GM23338 (cell line): ENCODE results near the gene C5orf22. TPM values are rescaled to one million over a fixed set of nuclear protein-coding genes. Genes with fewer than 3 reads are reported as not detected.

Experiments used
- ATAC-seq: fragments of 200-7000 bp; cut with Tn5 transposase; 3 replicates; pipeline ENCODE4 v1.9.1; 2020
- DNase-seq: peaks from one replicate; pipeline ENCODE4 v3.0.0-alpha.2; 2015; ENCODE audit warnings: low spot score
- H2AFZ ChIP-seq: fragments of 200-600 bp; sonication (generic); 2 replicates; pipeline ENCODE4 v1.8.0; 2016; ENCODE audit warnings: antibody characterized with exemption, mild to moderate bottlenecking, moderate library complexity
- H3F3A ChIP-seq: fragments of 200-600 bp; sonication (generic); replicated peaks from 2 replicates; pipeline ENCODE4 v1.8.0; 2017; ENCODE audit warnings: antibody characterized with exemption, mixed run types, low read depth
- H3K27ac ChIP-seq: fragments of 200-600 bp; sonication (generic); 2 replicates; pipeline ENCODE4 v1.6.1; 2016; ENCODE audit warnings: low read depth
- H3K27me3 ChIP-seq: fragments of 200-600 bp; sonication (generic); 2 replicates; pipeline ENCODE4 v1.8.0; 2016; ENCODE audit warnings: mild to moderate bottlenecking, mixed run types, moderate library complexity; ENCODE audit not compliant: insufficient read depth
- H3K36me3 ChIP-seq: fragments of 200-600 bp; sonication (generic); 2 replicates; pipeline ENCODE4 v1.8.0; 2016; ENCODE audit warnings: mild to moderate bottlenecking; ENCODE audit not compliant: insufficient read depth
- H3K4me1 ChIP-seq: fragments of 200-600 bp; sonication (generic); 2 replicates; pipeline ENCODE4 v1.8.0; 2016; ENCODE audit warnings: mild to moderate bottlenecking, moderate library complexity; ENCODE audit not compliant: insufficient read depth
- H3K4me2 ChIP-seq: fragments of 200-600 bp; sonication (generic); 2 replicates; pipeline ENCODE4 v1.7.1; 2017; ENCODE audit warnings: mixed run types
- H3K4me3 ChIP-seq: fragments of 200-600 bp; sonication (generic); 2 replicates; pipeline ENCODE4 v1.6.1; 2016; ENCODE audit warnings: mixed run types
- H3K79me2 ChIP-seq: fragments of 200-600 bp; sonication (generic); replicated peaks from 2 replicates; pipeline ENCODE4 v1.8.0; 2017; ENCODE audit warnings: mild to moderate bottlenecking; ENCODE audit not compliant: insufficient read depth
- H3K9me2 ChIP-seq: fragments of 200-600 bp; sonication (generic); 2 replicates; pipeline ENCODE4 v1.8.0; 2017; ENCODE audit not compliant: insufficient read depth
- H4K20me1 ChIP-seq: fragments of 200-600 bp; sonication (generic); replicated peaks from 2 replicates; pipeline ENCODE4 v1.8.0; 2017; ENCODE audit warnings: mild to moderate bottlenecking; ENCODE audit not compliant: insufficient read depth
- H3K27ac Mint-ChIP-seq: 2 replicates; pipeline ENCODE4 v1.8.0; 2020; ENCODE audit warnings: inconsistent platforms, mild to moderate bottlenecking, moderate library complexity, mixed read lengths
- H3K27me3 Mint-ChIP-seq: 3 replicates; pipeline ENCODE4 v1.8.0; 2022; ENCODE audit warnings: low read depth, mild to moderate bottlenecking, moderate library complexity, mixed read lengths, inconsistent platforms; ENCODE audit not compliant: insufficient read depth, poor library complexity
- H3K36me3 Mint-ChIP-seq: 3 replicates; pipeline ENCODE4 v1.8.0; 2021; ENCODE audit warnings: low read depth, mild to moderate bottlenecking, inconsistent platforms, moderate library complexity, mixed read lengths
- H3K4me1 Mint-ChIP-seq: 3 replicates; pipeline ENCODE4 v1.8.0; 2020; ENCODE audit warnings: mild to moderate bottlenecking, inconsistent platforms, mixed read lengths
- H3K4me3 Mint-ChIP-seq: 3 replicates; pipeline ENCODE4 v1.8.0; 2021; ENCODE audit warnings: moderate library complexity, mild to moderate bottlenecking, inconsistent platforms, mixed read lengths
- H3K9me3 Mint-ChIP-seq: 3 replicates; pipeline ENCODE4 v1.8.0; 2020; ENCODE audit warnings: moderate library complexity, mild to moderate bottlenecking, inconsistent platforms, mixed read lengths
- CREB1 ChIP-seq: fragments of 250-450 bp; sonication (Bioruptor Pico); IDR thresholded peaks from 2 replicates; pipeline ENCODE4 v1.5.0; 2020; ENCODE audit warnings: low read depth, mild to moderate bottlenecking, moderate library complexity
- CTCF ChIP-seq, 2 experiments: fragments of 200-600 bp in 1 of 2; sonication (generic) in 1 of 2; conservative IDR thresholded peaks; 2 replicates each; pipeline versions ENCODE4 v1.5.1 to v1.6.1; 2016 to 2017; ENCODE audit warnings: antibody characterized with exemption in 2 of 2, low read depth in 2 of 2, mild to moderate bottlenecking in 2 of 2, moderate library complexity in 1 of 2
- ETS1 ChIP-seq: IDR thresholded peaks from 2 replicates; pipeline ENCODE4 v1.6.1; 2016; ENCODE audit warnings: antibody characterized with exemption
- EZH2 ChIP-seq: fragments of 200-600 bp; sonication (generic); IDR thresholded peaks from one replicate; pipeline ENCODE4 v1.8.0; 2017; ENCODE audit warnings: antibody characterized with exemption, mild to moderate bottlenecking, low read depth; ENCODE audit not compliant: unreplicated experiment
- EZH2phosphoT487 ChIP-seq: fragments of 200-600 bp; sonication (generic); IDR thresholded peaks from one replicate; pipeline ENCODE4 v1.8.1; 2018; ENCODE audit warnings: antibody characterized with exemption; ENCODE audit not compliant: unreplicated experiment
- JUNB ChIP-seq: IDR thresholded peaks from one replicate; pipeline ENCODE4 v1.6.1; 2016; ENCODE audit warnings: antibody characterized with exemption; ENCODE audit not compliant: unreplicated experiment
- NANOG ChIP-seq: IDR thresholded peaks from 2 replicates; pipeline ENCODE4 v1.6.1; 2016; ENCODE audit warnings: antibody characterized with exemption, borderline replicate concordance
- POLR2AphosphoS5 ChIP-seq: IDR thresholded peaks from 2 replicates; pipeline ENCODE4 v1.6.1; 2016; ENCODE audit warnings: antibody characterized with exemption, low read depth
- REST ChIP-seq: IDR thresholded peaks from one replicate; pipeline ENCODE4 v1.6.1; 2018; ENCODE audit warnings: antibody characterized with exemption; ENCODE audit not compliant: unreplicated experiment
- STAT1 ChIP-seq: IDR thresholded peaks from one replicate; pipeline ENCODE4 v1.6.1; 2016; ENCODE audit warnings: antibody characterized with exemption; ENCODE audit not compliant: unreplicated experiment
- ZNF114 ChIP-seq: fragments of 250-450 bp; sonication (Bioruptor Pico); IDR thresholded peaks from 2 replicates; pipeline ENCODE4 v1.5.0; 2020; ENCODE audit warnings: mild to moderate bottlenecking, moderate library complexity
- ZNF331 ChIP-seq: fragments of 250-450 bp; sonication (Bioruptor Pico); IDR thresholded peaks from 2 replicates; pipeline ENCODE4 v1.5.0; 2020; ENCODE audit warnings: low read depth, mild to moderate bottlenecking, moderate library complexity
- ZNF462 ChIP-seq: fragments of 250-450 bp; sonication (Bioruptor Pico); IDR thresholded peaks from 2 replicates; pipeline ENCODE4 v1.5.0; 2020; ENCODE audit warnings: mild to moderate bottlenecking, moderate library complexity
- polyA plus RNA-seq: library from polyadenylated mRNA; unstranded; fragments of >200 nt; fragmentation: Nextera tagmentation; extraction: Ambion mirVana; gene quantifications from 2 replicates; pipeline ENCODE4 v1.2.1, GENCODE V29; 2016
- total RNA-seq: library from RNA; depleted of rRNA; stranded (reverse); fragments of >200 nt; shearing (Covaris generic); gene quantifications from 2 replicates; pipeline ENCODE4 v1.2.3, GENCODE V29; 2014

The C5orf22 gene
- total and polyA plus RNA-seq, 2 experiments from 2014 or later: 13.6 to 30.9 TPM

GRCh38 chr5:31486441-31486840, 45.7 kb upstream of the C5orf22 start:
- Mint-ChIP-seq H3K9me3 (no peaks in the 10 kb centered on the region), H3K27ac (no peak overlapping the region), H3K4me1 (peaks cover 12% of the 10 kb centered on the region; the same call in 1 of the 3 replicates), H3K36me3 (peaks cover 54% of the 10 kb centered on the region), H3K4me3 (no peak overlapping the region), H3K27me3 (no peaks in the 10 kb centered on the region)
- H3K36me3 ChIP-seq: peaks cover 4% of the 10 kb centered on the region; the same call in 1 of the 2 replicates
- no peaks in the 10 kb centered on the region for H4K20me1 ChIP-seq
- no peak overlapping the region for H3K4me2 ChIP-seq
- no peaks in the 10 kb centered on the region for H3F3A ChIP-seq
- ATAC-seq (no peak), DNase-seq (no peak)
- TF ChIP-seq CTCF (conservative IDR thresholded peaks at IDR 0.05; ENCODE audit: low read depth in 2 of 2) (no peak), REST (no peak), ZNF114 (no peak), EZH2phosphoT487 (no peak), ETS1 (no peak), ZNF462 (no peak), EZH2 (no peak), JUNB (no peak), CREB1 (CRISPR knock-in tag) (no peak), ZNF331 (no peak), STAT1 (no peak), POLR2AphosphoS5 (no peak), NANOG (no peak)
- H3K79me2 ChIP-seq: no peaks in the 10 kb centered on the region
- H3K27ac ChIP-seq: no peak overlapping the region
- H3K4me1 ChIP-seq: 0 out of 2 replicates have a peak, but pooled peaks cover 8% of the 10 kb centered on the region
- H3K4me3 ChIP-seq: no peak overlapping the region
- no peaks in the 10 kb centered on the region for H3K27me3 ChIP-seq
- H3K9me2 ChIP-seq: no peaks in the 10 kb centered on the region
- H2AFZ ChIP-seq: no peak overlapping the region
